Globus pallidus (tissue), 1 donor: ENCODE measurements around the gene AHNAK2.

Experiments
- DNase-seq: peaks from one replicate; pipeline ENCODE4 v3.0.0-alpha.2; 2015; ENCODE audit warnings: low spot score

AHNAK2 gene

GRCh38 chr14:104973385-104974145 lies 4.6 kb downstream of the AHNAK2 start:
- DNase-seq, result no peak

DNA sequence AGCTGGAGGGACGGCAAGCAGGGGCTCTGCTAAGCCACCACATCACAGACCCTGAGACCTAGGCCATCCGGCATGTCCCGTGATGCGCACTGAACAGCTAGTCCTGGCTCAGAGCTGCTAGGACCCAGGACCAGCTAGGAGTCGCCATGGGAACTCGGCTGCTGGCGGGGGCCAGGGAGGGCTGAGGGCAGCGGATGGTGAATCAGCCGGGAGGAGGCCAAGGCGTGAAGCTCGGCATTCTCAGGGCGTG lies 5.1 kb downstream of the AHNAK2 start:
- DNase-seq, result no peak

GRCh38 chr14:104972301-104973134 lies 5.7 kb downstream of the AHNAK2 start:
- DNase-seq, result no peak

DNA sequence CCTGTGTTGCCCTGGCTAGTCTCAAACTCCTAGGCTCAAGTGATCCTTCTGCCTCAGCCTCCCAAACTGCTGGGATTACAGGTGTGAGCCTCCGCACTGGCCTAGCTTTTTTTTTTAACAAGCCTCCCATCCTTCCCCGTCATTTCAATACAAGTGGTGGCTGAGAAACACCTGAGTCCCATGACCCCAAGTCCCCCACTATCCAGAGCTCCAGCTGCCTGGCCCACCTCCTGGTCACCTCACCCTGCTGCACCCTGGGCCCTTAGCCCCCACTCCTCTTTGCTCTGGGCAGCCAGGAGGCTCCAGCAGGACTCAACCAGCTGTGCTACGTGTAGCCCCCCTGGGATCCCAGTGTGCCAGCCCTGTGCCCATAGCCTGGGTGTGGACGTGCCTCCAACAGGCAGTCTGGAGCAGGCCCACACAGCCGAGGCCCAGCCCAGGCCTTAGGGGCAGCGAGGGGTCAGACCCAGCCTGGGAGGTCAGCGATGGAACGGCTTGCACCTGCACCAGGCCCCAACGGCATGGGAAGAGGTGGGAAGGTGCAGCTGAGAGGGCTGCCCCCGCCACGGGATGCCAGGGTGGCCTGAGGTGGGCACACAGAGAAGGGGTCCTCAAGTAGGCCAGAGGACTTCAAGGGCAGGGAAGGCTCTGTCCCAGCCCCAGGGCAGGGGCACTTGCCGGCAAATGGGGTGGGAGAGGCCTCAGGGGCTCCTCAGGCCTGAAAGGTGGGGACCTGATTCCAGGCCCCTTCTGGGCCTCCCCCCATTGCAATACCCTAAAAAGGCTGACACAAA lies 6.5 kb downstream of the AHNAK2 start:
- DNase-seq, result no peak

GRCh38 chr14:104970231-104971068 lies 7.7 kb downstream of the AHNAK2 start:
- DNase-seq, result no peak

DNA sequence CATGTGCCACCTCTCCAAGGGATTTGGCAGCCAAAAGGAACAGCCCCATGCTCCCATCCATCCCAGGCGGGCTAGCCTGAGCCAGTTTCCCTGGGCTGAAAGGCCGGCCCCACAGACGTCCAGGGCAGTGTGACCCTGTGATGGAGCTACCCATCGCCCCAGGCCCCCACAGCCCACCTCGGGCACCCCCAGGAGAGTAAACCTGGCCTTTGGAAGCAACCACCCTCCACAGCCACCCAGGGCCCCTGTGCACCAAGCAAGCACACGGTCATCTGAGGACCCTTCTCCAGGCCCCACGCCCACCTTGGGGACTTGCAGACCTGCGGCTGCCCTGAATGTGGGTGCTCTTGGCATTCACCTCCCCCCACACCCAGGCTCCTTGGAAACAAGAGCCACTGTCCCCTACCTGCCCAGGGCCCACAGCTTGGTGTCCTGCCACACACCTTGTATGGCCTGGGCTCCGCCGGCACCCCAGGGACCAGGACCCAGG lies 8.4 kb downstream of the AHNAK2 start:
- no peak for DNase-seq

DNA sequence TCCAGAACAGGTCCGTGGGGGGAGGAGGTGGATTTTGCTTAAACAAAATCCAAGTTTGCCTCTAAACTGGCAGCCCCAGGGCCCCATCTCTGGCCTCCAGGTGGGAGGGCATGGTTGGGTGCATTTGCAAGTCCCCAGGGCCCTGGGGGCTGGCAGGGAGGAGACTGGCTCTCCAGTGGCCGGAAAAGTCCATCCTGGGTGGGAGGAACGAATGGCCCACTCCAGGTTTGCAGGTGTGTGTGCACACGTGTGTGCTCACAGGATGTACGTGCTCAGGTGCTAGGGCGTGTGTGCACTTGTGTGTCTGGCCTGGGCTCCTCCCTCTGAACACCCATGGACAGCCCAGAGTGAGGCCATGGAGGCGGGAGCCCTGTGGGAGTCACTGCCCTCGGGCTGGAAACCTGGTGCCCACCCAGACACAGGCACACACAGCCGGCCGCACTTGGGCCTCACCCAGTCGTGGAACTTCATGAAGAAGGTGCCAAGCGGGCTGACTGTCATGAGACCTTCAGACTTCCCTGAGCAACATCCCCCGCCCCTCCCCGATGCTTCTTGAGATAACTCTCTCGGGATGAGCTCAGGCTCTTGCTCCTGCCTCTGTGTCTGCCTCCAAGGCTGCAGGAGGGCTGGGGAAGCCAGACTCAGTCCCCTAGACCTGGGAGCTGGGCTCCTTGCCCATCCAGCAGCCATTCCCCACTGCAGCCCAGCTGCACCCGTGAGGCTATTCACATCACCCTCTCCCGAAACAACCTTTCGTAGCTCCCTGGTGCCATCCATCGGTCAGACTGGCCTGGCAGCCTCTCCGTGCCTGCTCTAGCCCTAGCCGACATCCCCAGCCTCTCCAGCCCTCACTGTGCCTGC lies 9.4 kb downstream of the AHNAK2 start:
- DNase-seq, result no peak

GRCh38 chr14:104968153-104968527 lies 10.0 kb downstream of the AHNAK2 start:
- DNase-seq, result no peak

GRCh38 chr14:104967386-104968152 lies 10.6 kb downstream of the AHNAK2 start:
- no peak for DNase-seq

- no peak for DNase-seq
Measured at GRCh38 chr14:104966981-104967385, 11.2 kb downstream of the AHNAK2 start.

- DNase-seq, result no peak
Measured at GRCh38 chr14:104966261-104966865, 11.8 kb downstream of the AHNAK2 start.

DNA sequence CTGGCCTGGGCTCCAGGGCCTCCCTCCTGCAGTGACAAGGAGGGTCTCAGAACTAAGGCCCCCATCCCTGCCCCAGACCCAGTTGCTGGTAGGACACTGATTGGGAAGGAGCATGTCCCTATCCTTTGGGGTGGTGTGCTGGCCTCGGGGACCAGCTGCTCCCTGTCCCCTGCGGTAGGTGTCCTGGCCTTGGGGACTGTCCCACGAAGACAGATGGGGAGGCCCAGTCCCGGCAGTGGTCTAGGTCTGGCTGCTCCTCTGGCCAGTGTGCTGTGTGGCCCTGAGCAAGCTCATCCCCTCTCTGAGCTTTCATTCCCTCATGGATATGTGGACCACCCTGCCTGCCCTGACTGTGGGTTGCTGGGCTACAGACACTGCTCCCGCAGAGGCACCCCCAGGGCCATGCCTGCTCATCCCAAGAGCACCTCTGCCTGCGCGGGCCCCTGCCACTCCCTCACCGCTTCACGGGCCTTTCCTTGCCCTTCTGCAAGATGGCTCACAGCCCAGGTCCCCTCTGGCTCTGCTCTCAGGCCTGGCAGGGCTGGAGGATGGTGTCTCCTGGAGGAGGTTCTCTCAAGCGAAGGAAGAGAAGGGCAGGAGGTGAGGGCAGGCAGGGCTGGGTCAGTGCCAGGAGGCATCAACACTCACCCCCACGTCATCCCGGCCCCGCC lies 12.5 kb downstream of the AHNAK2 start:
- no peak for DNase-seq

- no peak for DNase-seq
Measured at GRCh38 chr14:104964546-104964945, 13.6 kb downstream of the AHNAK2 start.

GRCh38 chr14:104957146-104958113 lies 20.7 kb downstream of the AHNAK2 start:
- no peak for DNase-seq

GRCh38 chr14:104956290-104956890 lies 21.8 kb downstream of the AHNAK2 start:
- DNase-seq, result no peak

DNA sequence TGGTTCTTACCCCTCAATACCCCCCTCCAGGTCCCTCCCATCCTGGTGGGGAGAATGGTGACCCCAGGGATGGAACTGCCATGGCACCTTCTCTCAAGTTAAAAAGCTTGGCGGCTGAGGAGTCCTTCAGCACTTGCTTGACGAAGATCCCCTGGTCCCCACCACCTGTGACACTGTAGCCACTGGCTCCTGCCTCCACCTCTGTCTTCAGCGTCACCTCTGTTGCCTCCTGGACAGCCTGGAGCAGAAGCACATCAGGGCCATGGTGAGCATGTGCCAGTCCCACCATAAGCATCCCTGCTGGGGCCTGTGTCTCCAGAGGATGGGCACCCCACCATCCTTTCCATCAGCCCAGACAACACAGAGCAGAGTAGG lies 22.8 kb downstream of the AHNAK2 start:
- DNase-seq, result no peak

- no peak for DNase-seq
Measured at GRCh38 chr14:104954746-104955395, 23.3 kb downstream of the AHNAK2 start.
